Sciatic nerve (tissue), 2 donors: Measurements from ENCODE around the gene FRMD1. TPM values are rescaled to one million over a fixed set of nuclear protein-coding genes. Genes with fewer than 3 reads are reported as not detected.
A peak's percentile ranks its signal among the peaks of the same experiment; 100 is the strongest.

ENCODE experiments used
- ATAC-seq: fragments of 200-7000 bp; cut with Tn5 transposase; one replicate; pipeline ENCODE4 v1.9.1; 2020; ENCODE audit warnings: mild to moderate bottlenecking, moderate library complexity
- DNase-seq: peaks from one replicate; pipeline ENCODE4 v3.0.0-alpha.2; 2020; ENCODE audit warnings: low spot score
- intact Hi-C: fragments of 100-400 bp; cut with DNase I; formaldehyde crosslinking; loops from one replicate; pipeline ENCODE4 v1.14.2; 2022
- total RNA-seq: library from RNA; stranded (reverse); fragmentation: NEBNext Ultra II Directional; extraction: Animal tissue kit (Norgen Biotek cat#: 25700); gene quantifications from one replicate; pipeline ENCODE4 v1.2.1, GENCODE V29; 2021
- donor health status: DM: no; HTN: no; CAD: no.
- donor health status: DM: no; HTN: no; CAD: no.

FRMD1 gene
- total RNA-seq, 1 donor from 2014 or later, result 25.5 TPM

- intact Hi-C loops, result no loop called here
- no peak for DNase-seq
- no peak for ATAC-seq
Observed at GRCh38 chr6:168064226-168064807, 14.7 kb downstream of the FRMD1 start.

- no peak for DNase-seq
- ATAC-seq, result no peak
- intact Hi-C loops, result no loop called here
Observed at GRCh38 chr6:168063431-168063830, 15.6 kb downstream of the FRMD1 start.

GRCh38 chr6:168062346-168063289 lies 16.4 kb downstream of the FRMD1 start:
- DNase-seq (no peak), ATAC-seq (no peak)
- intact Hi-C loops, result no loop called here

GRCh38 chr6:168061269-168062210 lies 17.5 kb downstream of the FRMD1 start:
- intact Hi-C loops, result no loop called here
- no peak for ATAC-seq
- DNase-seq, result no peak

- ATAC-seq, result peak; percentile 66
- intact Hi-C loops, result no loop called here
Observed at GRCh38 chr6:168060521-168060931, 18.5 kb downstream of the FRMD1 start.

GRCh38 chr6:168058691-168059551 lies 20.1 kb downstream of the FRMD1 start:
- DNase-seq (no peak), ATAC-seq (no peak)
- intact Hi-C loops, result loop anchor here (10.0 kb wide), 1 partner anchor 66 kb away; no protein-coding TSS in a partner anchor

More at GRCh38 chr6:168060521-168060931, 18.5 kb downstream of the FRMD1 start:
- DNase-seq, result peak; percentile 79

- DNase-seq (no peak), ATAC-seq (no peak)
- intact Hi-C loops, result loop anchor here (10.0 kb wide), 1 partner anchor 67 kb away; no protein-coding TSS in a partner anchor
Observed at GRCh38 chr6:168057836-168058235, 21.2 kb downstream of the FRMD1 start.

- ATAC-seq, result no peak
- no peak for DNase-seq
- intact Hi-C loops, result loop anchor here (10.0 kb wide), 1 partner anchor 68 kb away; no protein-coding TSS in a partner anchor
Observed at GRCh38 chr6:168056892-168057527, 22.0 kb downstream of the FRMD1 start.

GRCh38 chr6:168055696-168056489 lies 23.1 kb downstream of the FRMD1 start:
- DNase-seq (no peak), ATAC-seq (no peak)
- intact Hi-C loops, result loop anchor here (10.0 kb wide), 1 partner anchor 69 kb away; no protein-coding TSS in a partner anchor

- intact Hi-C loops, result loop anchor here (10.0 kb wide), 1 partner anchor 70 kb away; no protein-coding TSS in a partner anchor
- DNase-seq, result no peak
- no peak for ATAC-seq
Observed at GRCh38 chr6:168054765-168055560, 24.0 kb downstream of the FRMD1 start.

- DNase-seq (no peak), ATAC-seq (no peak)
- intact Hi-C loops, result loop anchor here (10.0 kb wide), 1 partner anchor 71 kb away; no protein-coding TSS in a partner anchor
Observed at GRCh38 chr6:168053957-168054471, 25.0 kb downstream of the FRMD1 start.

GRCh38 chr6:168053086-168053956 lies 25.7 kb downstream of the FRMD1 start:
- intact Hi-C loops, result loop anchor here (10.0 kb wide), 1 partner anchor 71 kb away; no protein-coding TSS in a partner anchor
- no peak for DNase-seq
- ATAC-seq, result no peak

- ATAC-seq (no peak), DNase-seq (no peak)
- intact Hi-C loops, result loop anchor here (10.0 kb wide), 1 partner anchor 72 kb away; no protein-coding TSS in a partner anchor
Observed at GRCh38 chr6:168052291-168052891, 26.6 kb downstream of the FRMD1 start.

- no peak for DNase-seq
- intact Hi-C loops, result loop anchor here (10.0 kb wide), 1 partner anchor 73 kb away; no protein-coding TSS in a partner anchor
- no peak for ATAC-seq
Observed at GRCh38 chr6:168051648-168052047, 27.4 kb downstream of the FRMD1 start.
